Measurements from ENCODE around the gene RBMX. TPM values are rescaled to one million over a fixed set of nuclear protein-coding genes. Genes with fewer than 3 reads are reported as not detected.
"Not testable (repeated sequence)": the region's sequence is repeated elsewhere in the genome, so short reads cannot be mapped to it uniquely, and the experiment has no call there.

The RBMX gene
- total RNA-seq, 1 donor from 2014 or later, result 371 TPM

DNA sequence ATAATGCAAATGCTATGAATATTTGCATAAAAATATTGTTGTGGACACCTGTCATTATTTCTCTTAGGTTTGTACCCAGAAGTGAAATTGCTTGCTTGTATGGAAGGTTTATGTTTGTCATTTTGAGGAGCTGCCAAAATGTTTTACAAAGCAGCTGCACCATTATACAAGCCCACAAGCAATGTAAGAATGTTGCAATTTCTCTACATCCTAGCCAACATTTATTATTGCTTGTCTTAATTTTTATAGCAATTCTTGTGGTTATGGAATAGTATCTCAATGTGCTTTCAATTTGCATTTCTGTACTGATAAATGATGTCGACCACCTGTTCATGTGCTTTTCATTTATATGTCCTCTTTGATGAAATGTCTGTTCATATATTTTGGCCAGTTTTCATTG lies 18.7 kb upstream of the RBMX start:
- TF ChIP-seq CTCF (IDR thresholded peaks at IDR 0.05; ENCODE audit: unreplicated experiment), result no peak
- Mint-ChIP-seq H3K27me3 (ENCODE audit: low read depth) (no peaks in the 10 kb centered on the region), H3K4me3 (no peak overlapping the region), H3K4me1 (peaks cover 6% of the 10 kb centered on the region), H3K36me3 (no peaks in the 10 kb centered on the region), H3K9me3 (peaks cover 6% of the 10 kb centered on the region), H3K27ac (no peak overlapping the region)
- no peak for DNase-seq (ENCODE audit: low spot score in 2 of 2, unreplicated experiment in 2 of 2)

DNA sequence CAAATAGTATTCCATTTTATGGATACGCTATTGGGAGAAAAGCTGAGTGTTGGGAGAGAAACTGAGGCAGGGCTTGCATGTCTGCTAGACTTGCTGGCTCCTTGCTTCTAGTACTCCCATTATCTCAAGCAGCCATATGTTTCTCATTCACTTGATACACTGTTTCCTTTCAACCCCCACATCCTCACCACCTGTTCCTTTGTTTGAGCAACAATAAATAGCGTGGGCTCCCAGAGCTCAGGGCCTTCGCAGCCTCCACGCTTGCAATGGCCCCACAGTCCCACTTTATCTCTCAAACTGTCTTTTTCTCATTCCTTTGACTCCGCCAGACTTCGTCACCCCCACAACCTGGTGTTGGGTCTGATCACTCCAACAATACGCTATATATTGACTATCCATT lies 18.2 kb upstream of the RBMX start:
- H3K36me3 Mint-ChIP-seq; DNase-seq (ENCODE audit: low spot score in 2 of 2, unreplicated experiment in 2 of 2); H3K27me3 Mint-ChIP-seq (ENCODE audit: low read depth); H3K9me3 Mint-ChIP-seq; H3K4me1 Mint-ChIP-seq; H3K27ac Mint-ChIP-seq; H3K4me3 Mint-ChIP-seq: not testable (repeated sequence)

GRCh38 chrX:136896121-136896914 lies 15.8 kb upstream of the RBMX start:
- peaks cover 6% of the 10 kb centered on the region for H3K4me1 Mint-ChIP-seq
- no peak overlapping the region for H3K4me3 Mint-ChIP-seq
- peaks cover 19% of the 10 kb centered on the region for H3K9me3 Mint-ChIP-seq
- H3K27me3 Mint-ChIP-seq (ENCODE audit: low read depth), result no peaks in the 10 kb centered on the region
- TF ChIP-seq CTCF (IDR thresholded peaks at IDR 0.05; ENCODE audit: unreplicated experiment), result no peak
- no peaks in the 10 kb centered on the region for H3K36me3 Mint-ChIP-seq
- H3K27ac Mint-ChIP-seq, result peak overlapping the region; percentile 16
- no peak for DNase-seq (ENCODE audit: low spot score in 2 of 2, unreplicated experiment in 2 of 2)

DNA sequence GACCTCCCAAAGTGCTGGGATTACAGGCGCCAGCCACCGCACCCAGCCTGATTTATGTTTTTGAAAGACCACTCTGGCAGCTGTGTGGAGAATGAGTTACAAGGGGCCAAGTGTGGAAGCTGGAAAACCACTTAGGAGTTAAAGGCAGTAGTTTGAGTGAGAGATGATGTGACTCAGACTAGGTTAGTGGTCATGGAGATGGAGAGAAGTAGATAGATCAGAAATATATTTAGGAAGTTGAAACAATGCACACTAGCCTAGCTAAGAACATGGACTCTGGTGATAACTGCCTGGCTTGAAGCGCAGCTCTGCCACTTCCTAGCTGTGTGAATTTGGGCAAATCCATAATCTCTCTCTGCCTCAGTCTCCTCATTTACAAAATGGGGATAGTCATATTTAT lies 11.9 kb upstream of the RBMX start:
- Mint-ChIP-seq H3K27ac (no peak overlapping the region), H3K27me3 (ENCODE audit: low read depth) (no peaks in the 10 kb centered on the region), H3K36me3 (no peaks in the 10 kb centered on the region), H3K9me3 (peaks cover 20% of the 10 kb centered on the region), H3K4me3 (no peak overlapping the region), H3K4me1 (peaks cover 6% of the 10 kb centered on the region)
- no peak for TF ChIP-seq CTCF (IDR thresholded peaks at IDR 0.05; ENCODE audit: unreplicated experiment)
- DNase-seq (ENCODE audit: low spot score in 2 of 2, unreplicated experiment in 2 of 2), result no peak

DNA sequence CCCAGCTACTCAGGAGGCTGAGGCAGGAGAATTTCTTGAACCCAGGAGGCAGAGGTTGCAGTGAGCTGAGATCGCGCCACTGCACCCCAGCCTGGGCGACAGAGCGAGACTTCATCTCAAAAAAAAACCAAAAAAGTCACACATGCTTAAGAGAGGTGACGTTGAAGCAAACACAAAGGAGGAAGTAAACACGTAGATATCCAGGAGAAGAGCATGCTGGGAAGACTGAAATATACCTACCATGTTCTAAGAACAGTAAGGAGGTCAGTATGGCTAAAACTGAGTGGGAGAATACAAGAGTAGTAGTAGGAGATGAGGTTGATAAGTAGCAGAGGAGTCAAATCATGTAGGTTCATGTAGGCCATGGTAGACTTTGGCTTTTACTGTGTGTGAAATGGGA lies 10.1 kb upstream of the RBMX start:
- not testable (repeated sequence) for H3K27me3 Mint-ChIP-seq (ENCODE audit: low read depth); H3K36me3 Mint-ChIP-seq; H3K4me1 Mint-ChIP-seq; H3K27ac Mint-ChIP-seq; DNase-seq (ENCODE audit: low spot score in 2 of 2, unreplicated experiment in 2 of 2); H3K4me3 Mint-ChIP-seq
- H3K9me3 Mint-ChIP-seq, result peaks cover 20% of the 10 kb centered on the region

DNA sequence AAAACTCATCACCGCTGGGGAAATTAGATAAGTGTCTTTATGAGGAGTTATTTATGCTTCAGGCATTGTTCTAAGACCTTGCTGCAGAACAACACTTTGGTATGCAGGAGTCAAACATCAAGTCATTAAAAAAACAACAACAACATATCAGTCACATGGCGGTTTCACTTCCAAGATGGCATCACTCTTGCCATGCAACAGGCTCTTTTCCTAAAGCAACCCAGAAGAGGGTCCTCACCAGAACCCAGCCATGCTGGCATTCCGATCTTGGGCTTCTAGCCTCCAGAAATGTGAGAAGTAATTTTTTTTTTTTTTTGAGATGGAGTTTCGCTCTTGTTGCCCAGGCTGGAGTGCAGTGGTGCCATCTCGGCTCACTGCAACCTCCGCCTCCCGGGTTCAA lies 8.7 kb upstream of the RBMX start:
- peaks cover 22% of the 10 kb centered on the region for H3K9me3 Mint-ChIP-seq
- no peaks in the 10 kb centered on the region for H3K36me3 Mint-ChIP-seq
- H3K27me3 Mint-ChIP-seq (ENCODE audit: low read depth), result no peaks in the 10 kb centered on the region
- no peak overlapping the region for H3K27ac Mint-ChIP-seq
- no peak overlapping the region for H3K4me3 Mint-ChIP-seq
- DNase-seq (ENCODE audit: low spot score in 2 of 2, unreplicated experiment in 2 of 2), result no peak
- H3K4me1 Mint-ChIP-seq, result peaks cover 4% of the 10 kb centered on the region
- TF ChIP-seq CTCF (IDR thresholded peaks at IDR 0.05; ENCODE audit: unreplicated experiment), result no peak
